ENCODE data around the gene PGD. TPM values are rescaled to one million over a fixed set of nuclear protein-coding genes. Genes with fewer than 3 reads are reported as not detected.

Gene PGD
- total and polyA plus RNA-seq, 2 of the 13 experiments (the other 11 are each of a cell fraction or from before 2014, with no cell fraction given): 64.8 to 210 TPM

- TF ChIP-seq RERE (CRISPR knock-in tag; IDR thresholded peaks at IDR 0.05; ENCODE audit: low read depth) (no peak), RXRB (CRISPR knock-in tag; IDR thresholded peaks at IDR 0.05; ENCODE audit: borderline replicate concordance) (peak; percentile 30; the same call in 1 of the 2 replicates), ZFP90 (CRISPR knock-in tag; IDR thresholded peaks at IDR 0.05; ENCODE audit: borderline replicate concordance) (peak; percentile 90; the same call in 1 of the 2 replicates), NR2C2 (CRISPR knock-in tag; IDR thresholded peaks at IDR 0.05; ENCODE audit: borderline replicate concordance) (peak; percentile 50; the same call in 1 of the 2 replicates), FOXJ3 (CRISPR knock-in tag; IDR thresholded peaks at IDR 0.05; ENCODE audit: borderline replicate concordance) (0 out of 2 replicates have a peak, but pooled peaks have one; percentile 27), TARDBP (CRISPR knock-in tag; IDR thresholded peaks at IDR 0.05) (peak; percentile 22; the same call in 1 of the 2 replicates), SRF (IDR thresholded peaks at IDR 0.05; ENCODE audit: low read depth, low read length) (0 out of 2 replicates have a peak, but pooled peaks have one; percentile 9)
Measured at GRCh38 chr1:10388387-10388715, 10.5 kb upstream of the PGD start (continued).
